Neutrophil (primary cell): ENCODE data around the gene ASTN2.

Experiments
- H3K27ac ChIP-seq: fragments of 200-600 bp; sonication (generic); 2 replicates; pipeline ENCODE4 v1.5.1; 2016; ENCODE audit warnings: mild to moderate bottlenecking, moderate library complexity
- H3K27me3 ChIP-seq: fragments of 200-600 bp; sonication (generic); 2 replicates; pipeline ENCODE4 v1.6.0; 2016; ENCODE audit warnings: mild to moderate bottlenecking
- H3K36me3 ChIP-seq: fragments of 200-600 bp; sonication (generic); 2 replicates; pipeline ENCODE4 v1.5.1; 2017
- H3K4me1 ChIP-seq, 2 experiments: fragments of 200-600 bp in 1 of 2; sonication (generic) in 1 of 2; 1 replicate in 1 of 2; 2 replicates in 1 of 2; pipeline versions ENCODE4 v1.5.1 to v1.6.1; 2013 to 2016; ENCODE audit warnings: low read depth in 1 of 2, low read length in 1 of 2, mild to moderate bottlenecking in 1 of 2, moderate library complexity in 1 of 2; ENCODE audit not compliant: control insufficient read depth in 1 of 2, insufficient read depth in 1 of 2
- H3K4me3 ChIP-seq, 2 experiments: fragments of 200-600 bp in 1 of 2; sonication (generic) in 1 of 2; 1 replicate in 1 of 2; 2 replicates in 1 of 2; pipeline ENCODE4 v1.5.1; 2013 to 2016; ENCODE audit warnings: low read depth in 1 of 2, low read length in 1 of 2, mild to moderate bottlenecking in 1 of 2, moderate library complexity in 1 of 2
- H3K9me3 ChIP-seq: fragments of 200-600 bp; sonication (generic); 2 replicates; pipeline ENCODE4 v1.5.1; 2016
- TF ChIP-seq, protein P1 (sequence below): fragments of 200-600 bp; sonication (generic); IDR thresholded peaks from 2 replicates; pipeline ENCODE4 v1.5.1; 2016; ENCODE audit warnings: antibody characterized with exemption

The ASTN2 gene

DNA sequence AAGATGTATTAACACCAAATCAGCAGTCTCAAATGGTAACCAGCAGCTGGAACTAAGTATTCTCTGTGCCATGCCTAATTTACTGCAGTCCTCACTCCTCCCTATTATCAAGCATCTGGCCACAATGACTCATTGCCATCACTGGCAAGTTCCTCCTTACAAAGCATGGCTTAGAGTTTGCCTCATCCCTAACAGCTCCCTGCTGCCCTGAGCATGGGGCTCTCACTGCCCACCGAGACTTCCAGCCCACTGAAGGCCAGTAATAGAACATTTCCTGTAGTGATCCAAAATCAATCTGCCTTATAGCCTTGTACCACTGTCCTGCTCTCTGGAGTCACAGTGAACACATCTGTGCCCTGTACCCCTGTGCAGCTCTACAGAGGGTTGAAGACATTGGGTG, 939.7 kb downstream of the ASTN2 start:
- TF ChIP-seq, protein P1, sequence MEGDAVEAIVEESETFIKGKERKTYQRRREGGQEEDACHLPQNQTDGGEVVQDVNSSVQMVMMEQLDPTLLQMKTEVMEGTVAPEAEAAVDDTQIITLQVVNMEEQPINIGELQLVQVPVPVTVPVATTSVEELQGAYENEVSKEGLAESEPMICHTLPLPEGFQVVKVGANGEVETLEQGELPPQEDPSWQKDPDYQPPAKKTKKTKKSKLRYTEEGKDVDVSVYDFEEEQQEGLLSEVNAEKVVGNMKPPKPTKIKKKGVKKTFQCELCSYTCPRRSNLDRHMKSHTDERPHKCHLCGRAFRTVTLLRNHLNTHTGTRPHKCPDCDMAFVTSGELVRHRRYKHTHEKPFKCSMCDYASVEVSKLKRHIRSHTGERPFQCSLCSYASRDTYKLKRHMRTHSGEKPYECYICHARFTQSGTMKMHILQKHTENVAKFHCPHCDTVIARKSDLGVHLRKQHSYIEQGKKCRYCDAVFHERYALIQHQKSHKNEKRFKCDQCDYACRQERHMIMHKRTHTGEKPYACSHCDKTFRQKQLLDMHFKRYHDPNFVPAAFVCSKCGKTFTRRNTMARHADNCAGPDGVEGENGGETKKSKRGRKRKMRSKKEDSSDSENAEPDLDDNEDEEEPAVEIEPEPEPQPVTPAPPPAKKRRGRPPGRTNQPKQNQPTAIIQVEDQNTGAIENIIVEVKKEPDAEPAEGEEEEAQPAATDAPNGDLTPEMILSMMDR = no peak
- Histone ChIP-seq H3K27me3 (no peaks in the 10 kb centered on the region), H3K4me1 (no peaks in the 10 kb centered on the region), H3K27ac (no peak overlapping the region), H3K36me3 (no peaks in the 10 kb centered on the region), H3K9me3 (no peaks in the 10 kb centered on the region), H3K4me3 (no peak overlapping the region)

DNA sequence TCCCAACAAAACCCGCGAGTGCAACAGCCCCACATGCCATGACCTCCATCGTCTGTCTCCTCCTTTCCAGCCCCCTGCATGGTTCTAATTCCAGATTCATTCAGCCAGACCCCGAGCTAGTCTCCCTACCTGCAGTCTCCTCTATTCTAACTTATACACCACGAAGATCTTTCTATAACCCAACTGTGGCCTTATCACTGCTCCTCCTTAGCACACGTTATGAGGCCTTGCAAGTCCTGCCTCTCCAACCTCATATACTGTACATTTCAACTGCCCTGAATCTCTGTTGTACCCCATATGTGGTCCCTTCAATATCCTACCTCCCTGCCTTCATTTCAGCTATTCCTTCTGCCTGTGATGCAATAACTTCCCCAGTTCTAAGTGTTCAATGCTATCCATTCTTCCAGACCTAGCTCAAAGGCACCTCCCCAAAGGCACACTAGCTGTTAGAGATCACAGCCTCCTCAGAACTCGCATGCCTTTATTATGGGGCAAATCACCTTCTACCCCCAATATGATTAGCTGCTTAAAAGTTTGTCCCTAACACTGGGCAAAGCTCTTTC, 942.8 kb downstream of the ASTN2 start:
- no peak overlapping the region for H3K27ac ChIP-seq

DNA sequence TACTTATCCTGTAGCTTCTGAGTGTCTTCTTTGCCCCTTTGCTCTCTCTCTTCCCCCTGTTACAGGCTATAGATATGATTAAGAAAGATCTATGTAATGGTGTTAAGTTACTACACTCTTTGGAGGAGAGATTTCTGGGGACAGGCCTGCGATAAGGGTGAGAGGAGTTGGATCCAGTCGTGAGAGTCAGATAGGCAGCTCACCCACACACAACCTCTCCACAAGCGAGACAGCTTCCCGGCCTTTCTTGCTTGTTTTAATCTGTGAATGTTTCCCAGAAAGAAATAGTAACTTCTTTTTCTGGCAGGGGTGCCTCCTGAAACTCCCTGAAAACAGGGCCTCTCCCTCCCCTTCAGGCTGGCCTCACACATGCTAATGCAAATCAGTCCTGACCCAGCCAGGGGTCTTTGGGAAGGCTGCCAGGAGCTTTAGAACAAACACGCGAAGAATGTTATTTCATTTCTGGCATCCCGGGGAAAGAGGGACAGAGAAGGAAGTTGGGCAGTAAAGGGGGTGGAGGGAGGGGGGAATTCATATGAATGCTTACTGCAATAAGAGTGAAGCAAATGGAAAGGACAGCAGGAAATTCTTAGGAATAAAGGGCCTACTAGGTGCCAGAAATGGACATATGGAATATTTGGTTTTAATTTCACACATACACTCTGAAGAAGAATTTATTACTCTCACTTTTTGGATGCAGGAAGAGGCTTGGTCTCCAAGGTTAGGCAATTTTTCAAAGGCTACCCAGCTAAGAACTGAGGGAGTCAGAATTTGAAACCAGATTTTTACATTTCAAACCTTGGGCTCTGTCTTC, 943.6 kb downstream of the ASTN2 start:
- Histone ChIP-seq H3K9me3 (no peaks in the 10 kb centered on the region), H3K36me3 (no peaks in the 10 kb centered on the region), H3K4me3 (no peak overlapping the region), H3K27ac (no peak overlapping the region), H3K4me1 (no peaks in the 10 kb centered on the region), H3K27me3 (no peaks in the 10 kb centered on the region)
- TF ChIP-seq, protein P1 = no peak

More for the DNA sequence above, 942.8 kb downstream of the ASTN2 start:
- no peaks in the 10 kb centered on the region for H3K36me3 ChIP-seq
- no peaks in the 10 kb centered on the region for H3K9me3 ChIP-seq
- H3K27me3 ChIP-seq = no peaks in the 10 kb centered on the region
- TF ChIP-seq, protein P1 = no peak
- H3K4me1 ChIP-seq = no peaks in the 10 kb centered on the region
- H3K4me3 ChIP-seq = no peak overlapping the region

DNA sequence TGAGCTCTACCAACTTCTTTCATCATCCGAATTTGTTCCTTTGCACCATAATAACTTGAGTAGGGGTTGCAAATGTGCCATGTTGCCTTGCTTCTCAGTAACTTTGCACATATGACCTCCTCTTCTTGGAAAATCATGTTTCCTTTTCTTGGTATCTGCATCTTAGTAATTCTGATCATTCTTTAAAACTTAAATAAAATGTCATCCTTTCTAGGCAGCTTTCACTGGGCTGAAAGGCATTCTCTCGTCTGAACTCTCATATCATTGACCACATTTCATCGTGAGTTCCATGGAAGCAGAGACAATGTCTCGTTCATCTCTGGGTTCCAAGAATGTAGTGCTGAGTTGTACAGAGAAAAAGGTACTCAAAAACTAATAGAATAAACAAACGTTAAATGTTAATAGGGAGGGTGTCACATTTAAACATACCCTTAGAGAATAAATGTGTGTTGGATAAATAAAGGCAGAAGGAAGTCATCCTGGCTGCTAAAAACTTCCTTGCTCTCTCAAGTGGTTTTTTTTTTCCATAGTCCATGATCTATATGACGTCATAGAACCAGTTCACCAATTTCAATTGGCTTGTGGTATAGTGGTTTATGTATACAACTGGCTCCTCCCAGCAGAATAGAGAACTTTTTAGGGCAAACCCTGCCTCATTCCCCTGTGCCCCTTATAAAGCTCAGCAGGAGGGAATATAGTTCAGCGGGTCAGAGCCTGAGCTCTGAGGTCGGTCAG, 945.9 kb downstream of the ASTN2 start:
- H3K36me3 ChIP-seq = no peaks in the 10 kb centered on the region
- TF ChIP-seq, protein P1 = no peak
- H3K9me3 ChIP-seq = no peaks in the 10 kb centered on the region
- H3K4me3 ChIP-seq = no peak overlapping the region
- no peaks in the 10 kb centered on the region for H3K27me3 ChIP-seq
- H3K27ac ChIP-seq = no peak overlapping the region
- no peaks in the 10 kb centered on the region for H3K4me1 ChIP-seq

DNA sequence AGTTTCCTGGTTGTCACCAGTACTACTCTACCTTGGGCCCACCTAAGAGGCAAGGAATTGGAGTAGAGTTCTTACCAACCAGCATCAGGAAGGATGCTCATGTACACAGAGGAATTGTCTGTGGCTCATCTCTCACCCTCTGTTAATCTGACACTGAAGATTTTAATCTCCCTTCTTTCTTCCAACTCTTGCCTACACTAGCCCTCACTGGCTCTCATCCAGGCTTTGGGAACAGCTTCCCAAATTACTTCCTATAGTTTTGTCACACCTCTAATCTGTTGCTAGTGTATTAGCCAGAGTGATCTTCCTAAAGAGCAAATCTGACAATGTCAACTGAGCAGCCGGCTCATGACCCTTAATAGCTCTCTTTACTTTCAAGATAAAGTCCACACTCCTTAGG, 946.5 kb downstream of the ASTN2 start:
- Histone ChIP-seq H3K27me3 (no peaks in the 10 kb centered on the region), H3K36me3 (no peaks in the 10 kb centered on the region), H3K9me3 (no peaks in the 10 kb centered on the region), H3K4me3 (no peak overlapping the region), H3K4me1 (no peaks in the 10 kb centered on the region), H3K27ac (no peak overlapping the region)
- TF ChIP-seq, protein P1 = no peak
